Measurements from ENCODE around the gene PIGN.

- TF ChIP-seq CTCF (IDR thresholded peaks at IDR 0.05) (no peak), POLR2A (IDR thresholded peaks at IDR 0.05) (no peak), EP300 (IDR thresholded peaks at IDR 0.05) (no peak), POLR2AphosphoS5 (IDR thresholded peaks at IDR 0.05) (no peak)
Measured at GRCh38 chr18:61993831-61994230, 193.0 kb downstream of the PIGN start.
